HG03432 (cell line): ENCODE results near the gene ZSWIM4.
"Not testable (repeated sequence)": the region's sequence is repeated elsewhere in the genome, so short reads cannot be mapped to it uniquely, and the experiment has no call there.

ENCODE experiments used
- ATAC-seq: cut with Tn5 transposase; IDR thresholded peaks from one replicate; pipeline ENCODE4 v1.9.1; 2021; ENCODE audit warnings: mild to moderate bottlenecking, moderate library complexity; ENCODE audit not compliant: unreplicated experiment

The ZSWIM4 gene

DNA sequence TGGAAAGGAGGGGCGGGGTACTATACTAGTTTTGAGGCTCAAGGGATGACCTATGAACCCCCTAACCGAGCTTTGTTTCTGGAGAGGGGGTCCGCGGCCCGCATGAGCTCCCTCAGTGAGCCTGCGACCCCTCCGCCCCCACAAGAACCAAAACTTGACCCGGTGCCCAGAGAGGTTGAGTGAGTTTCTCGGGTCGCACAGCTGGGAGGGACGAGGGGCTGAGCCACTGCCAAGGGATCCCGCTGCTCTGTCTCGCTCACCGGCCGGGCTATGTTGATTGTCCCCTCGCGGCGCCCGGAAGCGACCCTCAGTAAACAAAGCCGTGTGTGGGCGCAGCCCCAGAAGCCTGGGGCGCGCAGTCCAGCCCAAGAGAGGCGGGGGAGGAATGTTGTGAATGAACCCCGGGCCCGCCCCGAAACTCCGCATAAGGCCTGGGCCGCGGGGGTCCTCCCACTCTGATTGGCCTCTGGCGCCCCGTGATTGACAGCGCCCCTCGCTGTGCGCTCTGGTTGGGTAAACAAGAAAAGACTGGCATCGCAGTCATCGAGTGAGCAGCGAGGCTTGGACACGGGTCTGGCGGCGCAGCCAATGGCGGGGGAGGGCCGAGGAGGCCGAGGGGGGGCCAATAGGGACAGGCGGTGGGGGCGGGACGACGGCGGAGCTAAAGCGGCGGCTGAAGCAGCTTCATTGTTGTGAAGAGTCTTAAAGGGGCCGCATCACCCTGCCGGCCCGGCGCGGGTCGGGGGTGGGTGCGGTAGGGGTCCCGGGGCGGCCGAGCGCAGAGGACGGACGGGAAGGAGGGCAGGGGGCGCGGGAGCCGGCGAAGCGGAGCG lies at the start of gene ZSWIM4:
Gene ZSWIM4 (plus strand): TSS at position 687 of the 833 bp plus-strand sequence. CDS start 206 bp downstream, outside the sequence.
- ATAC-seq: peak; percentile 91

DNA sequence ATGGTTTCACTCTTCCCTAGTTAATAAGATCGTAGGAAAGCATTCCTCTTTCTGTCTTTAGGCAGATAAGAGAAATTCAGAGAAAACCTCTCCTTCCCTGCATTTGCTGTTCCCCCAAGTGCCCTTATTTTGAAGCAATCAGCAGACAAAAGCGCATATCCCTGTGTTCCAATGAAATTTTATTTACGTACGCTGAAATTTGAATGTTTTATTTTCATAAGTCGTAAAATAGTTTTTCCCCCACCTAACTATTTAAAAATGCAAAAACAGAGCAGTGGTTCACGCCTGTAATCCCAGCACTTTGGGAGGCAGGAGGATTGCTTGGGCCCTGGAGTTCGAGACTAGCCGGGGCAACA lies 48.2 kb upstream of the ZSWIM4 start:
- no peak for ATAC-seq

DNA sequence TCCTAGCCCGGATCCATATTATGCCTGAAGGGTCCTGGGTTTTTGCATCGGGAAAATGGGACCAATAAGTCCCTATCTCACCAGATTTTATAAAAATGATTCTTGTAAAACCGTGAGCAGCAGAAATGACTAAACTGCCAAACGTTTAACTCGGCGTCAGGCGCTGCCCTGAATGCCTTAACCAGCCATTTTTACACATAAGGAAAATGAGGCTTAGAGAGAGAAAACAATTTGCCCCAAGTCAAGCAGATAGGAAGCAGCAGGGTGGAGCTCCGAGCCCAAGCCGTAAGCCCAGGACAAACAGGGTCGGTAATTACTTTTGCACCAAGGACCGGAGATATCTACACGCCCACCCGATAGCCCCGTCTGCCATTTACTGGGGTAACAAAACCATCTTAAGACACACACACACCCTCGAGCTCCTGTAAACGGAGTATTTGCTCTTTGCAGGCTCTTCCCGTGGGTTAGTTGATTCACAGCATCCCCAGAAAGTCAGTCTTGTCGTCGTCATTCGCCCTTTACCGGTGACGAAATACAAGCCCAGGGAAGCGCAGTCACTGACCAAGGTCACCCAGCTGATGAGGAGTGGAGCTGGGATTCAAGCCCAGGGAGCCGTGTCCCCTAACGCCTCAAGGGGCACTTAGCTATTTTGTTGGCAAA lies 46.9 kb upstream of the ZSWIM4 start:
- ATAC-seq: no peak

DNA sequence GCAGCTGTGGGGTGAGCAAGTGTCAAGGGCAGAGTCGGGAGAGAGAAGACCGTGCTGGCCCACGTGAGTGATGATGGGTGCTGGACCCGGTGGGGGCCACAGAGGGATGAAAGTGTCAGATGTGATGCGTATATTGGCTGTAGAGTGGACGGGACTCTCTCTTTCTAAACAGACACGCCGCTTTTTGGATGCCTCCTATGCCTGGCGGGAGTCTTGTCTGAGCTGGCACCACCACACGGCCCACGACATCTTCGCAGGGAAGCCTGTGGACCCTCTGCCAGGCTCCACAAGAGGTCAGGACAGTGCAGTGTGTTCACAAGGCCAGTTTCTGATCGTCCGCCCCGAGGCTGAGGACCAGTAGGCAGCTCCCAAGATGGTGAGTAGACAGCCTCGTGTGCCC lies 43.8 kb upstream of the ZSWIM4 start:
- no peak for ATAC-seq

DNA sequence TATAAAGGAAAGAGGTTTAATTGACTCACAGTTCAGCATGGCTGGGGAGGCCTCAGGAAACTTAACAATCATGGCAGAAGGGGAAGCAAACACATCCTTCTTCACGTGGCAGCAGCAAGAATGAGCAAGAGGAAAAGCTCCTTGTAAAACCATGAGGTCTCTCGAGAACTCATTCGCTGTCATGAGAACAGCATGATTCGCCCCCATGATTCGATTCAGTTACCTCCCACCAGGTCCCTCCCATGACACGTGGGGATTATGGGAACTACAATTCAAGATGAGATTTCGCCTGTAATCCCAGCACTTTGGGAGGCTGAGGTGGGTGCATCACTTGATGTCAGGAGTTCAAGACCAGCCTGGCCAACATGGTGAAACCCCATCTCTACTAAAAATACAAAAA lies 41.6 kb upstream of the ZSWIM4 start:
- not testable (repeated sequence) for ATAC-seq

DNA sequence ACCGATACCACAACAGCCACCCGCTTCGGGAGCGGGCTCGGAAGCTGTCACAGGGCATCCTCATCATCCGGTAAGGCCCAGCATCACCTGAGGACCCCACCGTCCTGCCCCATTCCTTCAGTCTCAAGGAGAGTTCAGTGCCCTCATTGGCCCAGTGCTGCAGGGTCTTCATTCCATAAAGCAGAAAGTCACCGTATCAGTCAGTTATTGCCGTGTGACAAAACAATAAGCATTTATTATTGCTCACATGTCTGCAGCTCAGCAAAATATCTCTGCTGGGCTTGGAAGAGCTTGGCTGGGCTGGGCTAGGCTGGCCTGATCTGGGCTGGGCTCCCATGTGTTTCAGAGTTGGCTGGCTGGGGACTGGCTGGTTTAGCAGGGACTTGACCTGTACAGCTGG lies 39.0 kb upstream of the ZSWIM4 start:
- no peak for ATAC-seq

DNA sequence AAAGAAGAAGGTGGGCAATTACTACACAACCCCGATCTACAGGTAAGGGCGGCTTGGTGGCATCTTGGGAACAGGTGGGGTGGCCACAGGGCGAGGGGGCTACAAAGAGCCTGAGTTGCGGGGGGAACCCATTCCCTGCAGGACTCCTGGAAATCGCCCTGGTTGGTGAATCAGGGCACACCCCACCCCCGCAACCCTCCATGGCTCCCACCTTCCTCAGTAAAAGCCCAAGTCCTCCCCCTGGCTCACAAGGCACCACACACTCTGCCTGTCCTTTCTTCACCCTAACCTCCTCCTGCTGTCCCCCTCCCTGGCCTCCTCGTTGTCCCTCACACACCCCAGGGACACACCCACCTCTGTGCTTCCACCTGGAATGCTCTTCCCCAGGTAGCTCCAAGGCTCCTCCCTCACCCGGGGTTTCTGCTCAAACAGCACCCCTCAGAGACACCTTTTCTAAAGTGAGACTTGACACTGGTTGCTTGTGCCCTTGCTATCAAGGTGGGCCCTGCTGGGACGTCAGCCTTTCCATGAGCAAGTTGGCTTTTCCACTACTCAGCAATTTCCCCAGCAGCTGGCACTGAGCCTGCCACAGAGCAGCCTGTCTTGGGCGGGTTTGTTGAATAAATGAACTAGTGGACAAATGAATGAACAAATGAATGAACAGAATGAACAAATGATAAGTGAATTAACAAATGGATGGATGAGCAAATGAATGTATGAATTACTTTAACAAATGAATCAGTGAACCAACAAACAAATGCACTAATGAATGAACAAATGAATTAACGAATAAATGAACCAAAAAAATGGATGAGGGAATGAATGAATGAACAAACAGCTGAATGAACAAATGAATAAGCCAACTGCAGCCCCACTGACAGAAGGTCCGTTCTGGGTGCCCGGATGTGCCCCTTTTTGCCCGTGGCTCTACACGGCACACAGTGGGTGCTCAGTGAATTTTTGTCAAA lies 37.2 kb upstream of the ZSWIM4 start:
- no peak for ATAC-seq

DNA sequence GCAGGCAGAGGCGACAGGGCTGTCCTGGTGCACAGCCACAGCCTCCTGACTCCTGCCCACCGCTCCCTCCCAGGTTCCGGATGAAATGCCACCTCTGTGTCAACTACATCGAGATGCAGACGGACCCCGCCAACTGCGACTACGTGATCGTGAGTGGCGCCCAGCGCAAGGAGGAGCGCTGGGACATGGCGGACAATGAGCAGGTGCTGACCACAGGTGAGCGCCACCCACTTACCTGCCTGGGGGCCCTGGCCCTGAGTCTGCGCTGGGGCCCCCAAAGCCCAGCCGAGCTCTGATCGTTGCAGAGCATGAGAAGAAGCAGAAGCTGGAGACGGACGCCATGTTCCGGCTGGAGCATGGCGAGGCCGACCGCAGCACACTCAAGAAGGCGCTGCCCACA lies 36.4 kb upstream of the ZSWIM4 start:
- no peak for ATAC-seq

DNA sequence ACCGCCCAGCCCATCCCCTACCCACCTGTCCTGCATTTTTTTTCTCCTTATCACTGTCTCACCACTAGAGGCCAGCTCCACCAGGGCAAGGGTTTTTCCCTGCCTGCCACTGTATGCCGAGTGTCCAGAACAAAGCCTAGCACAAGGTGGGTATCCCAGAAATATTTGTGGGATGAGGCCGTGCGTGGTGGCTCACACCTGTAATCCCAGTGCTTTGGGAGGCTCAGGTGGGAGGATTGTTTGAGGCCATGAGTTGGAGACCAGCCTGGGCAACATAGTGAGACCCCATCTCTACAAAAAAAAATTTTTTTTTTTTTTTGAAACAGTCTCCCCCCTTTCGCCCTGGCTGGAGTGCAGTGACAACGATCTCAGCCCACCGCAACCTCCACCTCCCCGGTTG lies 33.8 kb upstream of the ZSWIM4 start:
- no peak for ATAC-seq

DNA sequence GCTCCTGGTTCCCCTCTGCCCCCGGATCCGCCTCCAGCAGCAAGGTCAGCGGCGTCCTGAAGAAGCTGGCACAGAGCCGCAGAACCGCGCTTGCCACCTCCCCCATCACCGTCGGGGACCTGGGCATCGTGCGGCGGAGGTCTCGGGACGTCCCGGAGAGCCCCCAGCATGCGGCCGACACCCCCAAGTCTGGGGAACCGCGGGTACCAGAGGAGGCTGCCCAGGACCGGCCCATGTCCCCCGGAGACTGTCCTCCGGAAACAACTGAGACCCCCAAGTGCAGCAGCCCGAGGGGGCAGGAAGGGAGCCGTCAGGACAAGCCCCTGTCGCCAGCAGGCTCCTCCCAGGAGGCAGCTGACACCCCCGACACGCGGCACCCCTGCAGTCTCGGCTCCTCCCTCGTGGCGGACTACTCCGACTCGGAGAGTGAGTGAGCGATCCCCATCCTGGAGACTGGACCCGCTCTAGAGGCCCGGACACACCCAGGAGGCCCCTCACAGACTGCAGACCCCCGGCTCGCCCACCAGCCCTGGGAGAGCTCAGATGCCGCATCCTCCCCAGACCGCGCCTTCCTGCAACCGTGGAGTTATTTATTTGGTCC lies 32.5 kb upstream of the ZSWIM4 start:
- no peak for ATAC-seq

DNA sequence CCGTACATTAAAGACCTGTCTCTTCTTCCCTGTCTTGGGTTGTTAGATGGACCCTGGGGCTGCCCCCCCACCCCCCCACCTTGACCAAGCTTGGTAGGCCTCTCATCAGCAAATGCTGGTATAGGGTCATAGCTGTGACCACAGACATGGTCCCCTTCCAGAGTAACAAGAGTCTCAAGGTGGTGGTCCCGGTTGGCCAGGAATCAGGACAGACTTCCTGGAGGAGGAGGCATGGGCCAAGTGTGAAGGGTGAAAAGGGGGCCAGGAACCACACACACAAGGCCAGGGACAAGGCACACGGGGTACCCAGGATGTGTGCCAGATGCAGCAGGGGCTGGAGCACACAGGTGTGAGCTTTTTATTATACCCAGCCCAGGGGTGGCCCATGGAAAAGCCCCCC lies 32.0 kb upstream of the ZSWIM4 start:
- ATAC-seq: no peak

DNA sequence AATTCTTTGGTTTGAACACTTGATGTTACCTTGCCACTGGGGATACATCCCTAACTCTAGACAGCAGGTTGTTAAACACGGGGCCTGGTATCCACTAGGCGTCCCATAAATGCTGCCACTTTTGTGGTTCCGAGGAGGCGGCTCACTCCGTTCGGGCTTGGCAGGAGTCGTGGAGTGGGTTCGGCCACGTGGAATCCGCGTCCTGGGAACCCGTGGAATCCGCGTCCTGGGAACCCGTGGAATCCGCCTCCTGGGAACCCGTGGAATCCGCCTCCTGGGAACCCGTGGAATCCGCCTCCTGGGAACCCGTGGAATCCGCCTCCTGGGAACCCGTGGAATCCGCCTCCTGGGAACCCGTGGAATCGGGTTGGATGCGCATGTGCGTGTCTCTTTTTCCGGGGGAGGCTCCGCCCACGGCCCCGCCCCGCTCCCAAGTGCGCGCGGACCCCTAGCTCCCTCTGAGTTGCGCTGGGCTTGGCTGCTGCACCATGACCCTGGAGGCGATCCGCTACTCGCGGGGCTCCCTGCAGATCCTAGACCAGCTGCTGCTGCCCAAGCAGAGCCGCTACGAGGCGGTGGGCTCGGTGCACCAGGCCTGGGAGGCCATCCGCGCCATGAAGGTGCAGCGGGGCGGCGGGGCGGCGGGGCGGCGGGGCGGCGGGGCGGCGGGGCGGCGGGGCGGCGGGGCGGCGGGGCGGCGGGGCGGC lies 31.0 kb upstream of the ZSWIM4 start, which contains the start of gene MRI1:
Gene MRI1 (plus strand): TSS at position 422 of the 707 bp plus-strand sequence. CDS start 67 bp downstream, at position 489.
- no peak for ATAC-seq

DNA sequence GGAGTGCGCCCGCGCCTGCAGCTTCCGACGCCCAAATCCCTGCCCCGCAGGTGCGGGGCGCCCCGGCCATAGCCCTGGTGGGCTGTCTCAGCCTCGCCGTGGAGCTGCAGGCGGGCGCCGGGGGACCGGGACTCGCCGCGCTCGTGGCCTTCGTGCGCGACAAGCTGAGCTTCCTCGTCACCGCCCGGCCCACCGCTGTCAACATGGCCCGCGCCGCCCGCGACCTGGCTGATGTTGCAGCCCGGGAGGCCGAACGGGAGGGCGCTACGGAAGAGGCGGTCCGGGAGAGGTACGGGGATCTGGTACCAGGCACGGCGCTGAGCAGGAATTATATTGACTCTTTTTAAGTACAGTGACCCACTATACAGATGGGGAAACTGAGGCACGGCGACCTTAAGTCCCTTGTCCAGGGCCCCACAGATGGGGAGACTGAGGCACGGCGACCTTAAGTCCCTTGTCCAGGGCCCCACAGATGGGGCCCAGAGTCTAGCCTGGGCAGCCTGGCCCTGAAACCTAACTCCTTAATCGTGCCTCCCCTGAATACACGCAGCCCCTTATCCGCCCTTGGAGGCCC lies 30.3 kb upstream of the ZSWIM4 start:
- no peak for ATAC-seq

DNA sequence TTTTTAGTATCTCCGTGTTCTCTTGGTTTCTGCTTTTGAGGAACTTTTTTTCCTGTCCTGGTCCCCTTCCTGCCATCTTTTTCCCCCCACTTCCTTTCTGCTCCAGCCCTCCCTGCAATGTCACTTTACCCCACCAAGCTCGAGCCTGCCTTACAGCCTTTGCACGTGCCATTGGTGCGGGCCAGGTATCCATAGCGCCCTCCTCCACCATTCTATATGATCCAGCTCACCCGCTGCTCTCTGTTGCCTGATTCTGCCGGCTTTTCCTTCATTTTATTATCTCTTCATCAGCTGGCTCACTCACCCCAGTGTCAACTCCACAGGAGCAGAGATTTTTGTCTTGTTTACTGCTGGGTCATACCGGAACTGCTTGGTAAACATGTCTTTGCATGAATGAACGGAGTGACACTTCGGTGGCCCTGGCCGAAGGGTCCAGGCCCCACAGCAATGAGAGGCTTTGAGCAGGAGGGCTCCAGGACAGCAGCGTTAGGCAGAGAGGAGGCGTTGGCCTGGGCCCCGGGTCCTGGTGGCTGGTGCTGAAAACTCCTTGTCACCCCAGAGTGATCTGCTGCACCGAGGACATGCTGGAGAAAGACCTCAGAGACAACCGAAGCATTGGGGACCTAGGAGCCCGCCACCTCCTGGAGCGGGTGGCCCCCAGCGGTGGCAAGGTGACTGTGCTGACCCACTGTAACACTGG lies 29.7 kb upstream of the ZSWIM4 start:
- ATAC-seq: no peak

DNA sequence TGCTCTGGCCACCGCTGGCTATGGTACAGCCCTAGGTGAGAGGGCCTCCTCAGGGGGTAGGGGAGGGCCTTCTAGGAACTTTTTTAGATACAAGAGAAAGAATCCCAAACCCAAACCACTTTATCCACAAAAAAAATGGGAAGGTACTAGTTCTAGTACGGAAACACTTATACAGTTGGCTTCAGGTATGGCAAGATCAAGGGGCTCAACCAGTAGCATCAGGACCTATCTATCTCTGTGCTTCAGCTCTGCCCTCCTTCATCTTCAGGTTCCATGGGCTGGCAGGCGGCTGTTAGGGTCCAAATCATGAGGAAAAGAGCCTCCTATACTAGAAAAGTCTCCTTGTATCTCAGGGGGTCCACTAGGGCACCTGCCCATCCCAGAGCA lies 29.2 kb upstream of the ZSWIM4 start:
- no peak for ATAC-seq

DNA sequence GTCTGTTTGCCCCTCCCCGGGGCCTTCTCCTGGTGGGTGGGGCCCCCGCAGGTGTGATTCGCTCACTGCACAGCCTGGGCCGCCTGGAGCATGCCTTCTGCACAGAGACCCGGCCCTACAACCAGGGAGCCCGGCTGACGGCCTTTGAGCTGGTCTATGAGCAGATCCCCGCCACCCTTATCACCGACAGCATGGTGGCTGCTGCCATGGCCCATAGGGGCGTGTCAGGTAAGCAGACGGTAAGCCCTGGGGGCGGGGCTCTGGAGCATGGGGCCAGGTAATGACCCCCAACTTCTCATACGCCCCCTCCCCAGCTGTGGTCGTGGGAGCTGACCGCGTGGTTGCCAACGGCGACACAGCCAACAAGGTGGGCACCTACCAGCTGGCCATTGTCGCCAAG lies 26.7 kb upstream of the ZSWIM4 start:
- ATAC-seq: no peak

DNA sequence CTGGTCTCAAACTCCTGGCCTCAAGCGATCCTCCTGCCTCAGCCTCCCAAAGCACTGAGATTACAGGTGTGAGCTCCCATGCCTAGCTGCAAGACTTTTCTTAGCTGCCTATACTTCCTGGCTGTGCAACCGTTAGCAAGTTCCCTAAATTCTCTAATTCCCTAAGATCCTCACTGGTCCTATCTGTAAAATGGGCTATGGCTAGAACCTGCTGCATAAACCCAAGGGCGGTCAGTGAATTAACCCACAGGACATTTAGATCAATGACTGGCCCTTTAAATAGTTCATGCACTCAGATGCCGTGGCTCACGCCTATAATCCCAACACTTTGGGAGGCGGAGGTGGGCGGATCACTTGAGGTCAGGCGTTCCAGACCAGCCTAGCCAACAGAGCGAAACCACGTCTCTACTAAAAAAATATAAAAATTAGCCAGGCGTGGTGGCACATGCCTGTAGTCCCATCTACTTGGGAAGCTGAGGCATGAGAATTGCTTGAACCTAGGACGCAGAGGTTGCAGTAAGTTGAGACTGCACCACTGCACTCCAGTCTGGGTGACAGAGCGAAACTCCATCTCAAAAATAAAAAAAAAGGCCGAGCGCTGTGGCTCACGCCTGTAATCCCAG lies 25.1 kb upstream of the ZSWIM4 start:
- ATAC-seq: no peak

DNA sequence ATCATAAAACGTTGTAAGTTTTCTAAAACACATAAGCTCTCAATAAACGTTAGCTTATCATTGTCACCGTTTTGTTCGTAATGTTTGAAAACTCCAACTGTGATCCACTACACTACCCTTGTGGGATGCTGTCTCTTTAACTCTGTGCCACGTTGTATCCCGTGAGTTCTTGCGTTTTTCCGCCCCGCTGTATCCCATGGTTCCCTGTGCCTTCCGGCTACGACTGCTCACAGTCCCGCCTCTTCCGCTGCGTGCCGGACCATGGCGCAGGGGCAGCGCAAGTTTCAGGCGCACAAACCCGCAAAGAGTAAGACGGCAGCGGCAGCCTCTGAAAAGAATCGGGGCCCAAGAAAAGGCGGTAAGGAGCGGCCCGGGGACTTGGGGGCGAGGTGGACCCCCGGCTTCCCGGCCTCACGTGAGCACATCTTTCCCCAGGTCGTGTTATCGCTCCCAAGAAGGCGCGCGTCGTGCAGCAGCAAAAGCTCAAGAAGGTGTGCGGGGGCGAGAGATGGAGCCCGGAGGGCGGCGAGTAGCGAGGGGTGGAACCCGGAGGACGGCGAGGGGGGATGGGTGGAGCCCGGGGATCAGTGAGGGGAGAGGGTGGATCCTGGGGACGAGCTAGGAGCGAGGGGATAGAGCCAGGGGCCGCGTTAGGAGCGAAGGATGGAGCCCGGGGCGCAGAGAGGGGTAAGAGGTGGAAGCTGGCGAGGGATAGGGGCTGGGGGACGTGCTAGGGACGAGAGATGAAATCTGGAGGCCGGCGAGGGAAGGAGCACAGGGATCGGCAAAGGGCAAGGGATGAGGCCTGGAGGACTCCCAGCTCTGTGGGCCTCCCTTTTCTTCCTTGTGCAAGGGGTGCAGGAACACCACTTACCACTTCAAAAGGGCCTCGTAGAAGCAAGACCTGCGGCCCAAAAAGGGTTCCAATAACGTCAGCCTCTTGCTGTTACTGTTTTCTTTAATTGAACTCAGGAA lies 20.7 kb upstream of the ZSWIM4 start, which contains the start of gene C19orf53:
Gene C19orf53 (plus strand): TSS at position 240 of the 975 bp plus-strand sequence. CDS start 22 bp downstream, at position 262.
- peak; percentile 92 for ATAC-seq
